Neural cell (in vitro differentiated cells): ENCODE data around the gene H6PD.

ENCODE experiments used
- CTCF ChIP-seq: fragments of 450-650 bp; IDR thresholded peaks from 2 replicates; pipeline ENCODE4 v1.5.1; 2014; ENCODE audit warnings: antibody characterized with exemption, mild to moderate bottlenecking, moderate library complexity; ENCODE audit not compliant: poor library complexity, severe bottlenecking
- EP300 ChIP-seq: fragments of 450-650 bp; conservative IDR thresholded peaks from 2 replicates; pipeline ENCODE4 v1.6.1; 2014; ENCODE audit warnings: antibody characterized with exemption, mild to moderate bottlenecking, moderate library complexity; ENCODE audit not compliant: poor library complexity, severe bottlenecking
- POLR2AphosphoS5 ChIP-seq: IDR thresholded peaks from 2 replicates; pipeline ENCODE4 v1.6.1; 2012
- RAD21 ChIP-seq: fragments of 450-650 bp; conservative IDR thresholded peaks from 2 replicates; pipeline ENCODE4 v1.6.1; 2014; ENCODE audit warnings: antibody characterized with exemption, mild to moderate bottlenecking, moderate library complexity

- TF ChIP-seq CTCF (no peak), EP300 (no peak), POLR2AphosphoS5 (no peak), RAD21 (no peak)
Measured at GRCh38 chr1:9250411-9251381, 16.1 kb downstream of the H6PD start.
